Measurements from ENCODE around the gene RERE.

RERE gene

DNA sequence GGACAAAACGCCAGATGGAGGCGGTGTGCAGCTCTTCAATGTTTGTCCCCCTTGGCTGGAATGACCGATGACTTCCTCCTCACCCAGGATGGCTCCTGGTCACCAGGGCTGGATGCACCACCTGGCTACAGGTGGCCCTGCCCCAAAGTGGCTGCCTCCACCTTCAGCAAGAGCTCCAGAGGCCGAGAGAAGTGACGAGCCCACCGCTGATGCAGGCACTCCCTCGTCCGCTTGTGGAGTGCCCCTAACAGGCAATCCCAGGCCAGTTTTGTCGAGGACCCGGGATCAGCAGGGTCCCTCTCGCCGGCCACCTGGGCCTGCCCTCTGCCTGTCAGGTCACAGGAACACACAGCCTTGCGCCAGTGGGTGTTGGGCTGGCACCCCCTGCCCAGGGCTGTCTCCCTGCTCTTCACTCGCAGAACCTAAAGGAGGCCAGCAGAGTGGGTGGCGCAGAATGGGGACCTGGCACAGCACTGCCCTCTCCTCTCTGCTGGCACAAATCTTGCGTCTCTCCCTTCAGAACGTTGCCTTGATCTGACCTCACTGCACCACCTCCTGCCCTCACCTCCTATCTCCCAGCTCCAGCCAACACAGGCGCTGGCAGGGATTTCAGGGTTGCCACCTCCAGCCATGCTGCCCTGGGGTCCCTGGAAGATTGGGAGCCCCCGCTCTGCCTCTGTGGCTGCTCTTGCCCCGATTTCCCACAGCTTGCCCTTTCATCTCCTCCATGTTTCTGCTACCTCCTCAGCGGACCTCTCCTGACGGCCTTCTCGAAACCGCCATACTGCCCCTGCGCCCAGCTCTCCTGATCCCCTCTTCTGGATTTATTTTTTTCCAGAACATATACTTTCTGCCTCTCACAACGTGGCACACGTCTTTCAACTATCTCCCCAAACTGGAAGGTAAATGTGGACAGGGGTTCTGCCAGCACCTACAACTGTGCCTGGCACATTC lies 460.9 kb downstream of the RERE start:
- Histone ChIP-seq H3K4me2 (no peak overlapping the region), H3K36me3 (peaks cover 94% of the 10 kb centered on the region), H3K4me1 (0 out of 2 replicates have a peak, but pooled peaks cover 6% of the 10 kb centered on the region), H3K4me3 (no peak overlapping the region), H4K20me1 (peaks cover 90% of the 10 kb centered on the region), H3K9me3 (no peaks in the 10 kb centered on the region), H3K9ac (no peak overlapping the region), H3K27me3 (no peaks in the 10 kb centered on the region), H3K27ac (no peak overlapping the region)
- TF ChIP-seq Cebpa-rat (IDR thresholded peaks at IDR 0.05) = no peak

DNA sequence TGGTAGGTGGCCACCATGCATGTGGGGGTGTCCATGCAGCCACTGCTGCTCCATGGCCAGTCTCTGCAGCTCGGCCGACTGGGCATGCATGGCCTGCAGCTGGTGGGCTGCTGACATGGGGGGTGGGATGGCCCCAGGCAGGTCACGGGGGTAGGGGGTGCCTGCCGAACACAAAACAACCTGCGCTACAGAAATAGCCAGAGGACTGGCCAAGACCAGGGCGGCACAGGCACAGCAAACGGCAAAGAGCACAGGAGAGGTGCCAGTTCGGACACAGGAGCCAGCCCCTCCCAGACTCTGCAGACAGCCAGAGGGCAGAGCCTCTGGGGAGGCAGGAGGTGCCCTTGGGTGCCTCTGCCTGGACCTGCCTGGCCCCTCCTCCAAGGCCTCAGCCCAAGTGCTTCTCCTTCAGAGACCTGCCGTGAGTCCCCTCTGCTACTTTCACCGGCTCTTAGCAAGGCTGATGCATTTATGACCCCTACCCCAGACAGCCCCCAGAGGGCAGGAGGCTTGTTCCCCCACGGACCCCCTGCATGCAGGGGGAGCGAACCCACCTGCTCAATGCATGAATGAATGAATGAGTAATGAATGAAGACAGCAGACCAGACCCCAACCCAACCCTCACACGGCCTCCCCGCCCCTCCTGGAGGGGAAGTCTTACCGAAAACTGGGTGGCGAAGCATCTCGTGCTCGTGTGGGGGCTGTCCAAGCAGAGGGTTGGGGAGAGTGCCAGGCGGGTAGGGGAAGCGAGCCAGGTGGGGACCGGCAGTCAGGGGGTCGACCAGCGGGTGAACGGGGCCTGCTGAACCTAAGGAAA lies 461.8 kb downstream of the RERE start:
- no peak for TF ChIP-seq Cebpa-rat (IDR thresholded peaks at IDR 0.05)
- H3K9ac ChIP-seq = no peak overlapping the region

DNA sequence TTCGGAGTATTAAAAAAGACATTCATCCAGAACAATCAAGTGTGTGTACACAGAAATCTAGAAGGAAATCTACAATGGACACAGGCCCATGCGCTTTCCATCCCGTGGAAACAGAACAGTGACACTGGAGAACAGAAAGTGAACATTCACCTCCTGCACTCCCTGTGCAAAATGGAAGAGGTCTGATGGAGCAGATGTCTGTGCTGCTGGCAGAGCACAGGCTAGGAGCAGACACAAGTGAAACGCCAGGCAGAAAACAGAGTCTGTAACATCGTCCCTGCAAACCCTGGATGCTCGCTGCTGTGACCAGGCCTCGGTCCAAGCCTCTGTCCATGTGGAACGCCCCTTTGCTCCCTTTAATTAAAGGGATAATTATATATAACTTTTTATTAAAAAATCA lies 463.4 kb downstream of the RERE start:
- Histone ChIP-seq H3K36me3 (peaks cover 81% of the 10 kb centered on the region), H3K4me3 (no peak overlapping the region), H3K4me1 (no peaks in the 10 kb centered on the region), H3K4me2 (no peak overlapping the region), H3K9me3 (no peaks in the 10 kb centered on the region), H3K27me3 (no peaks in the 10 kb centered on the region), H3K9ac (no peak overlapping the region), H4K20me1 (peaks cover 94% of the 10 kb centered on the region), H3K27ac (no peak overlapping the region)
- TF ChIP-seq Cebpa-rat (IDR thresholded peaks at IDR 0.05) = no peak

More for the DNA sequence above, 461.8 kb downstream of the RERE start:
- H3K36me3 ChIP-seq = peaks cover 94% of the 10 kb centered on the region
- H3K27ac ChIP-seq = no peak overlapping the region
- no peaks in the 10 kb centered on the region for H3K9me3 ChIP-seq
- no peak overlapping the region for H3K4me2 ChIP-seq
- no peaks in the 10 kb centered on the region for H3K27me3 ChIP-seq
- H3K4me3 ChIP-seq = no peak overlapping the region
- H4K20me1 ChIP-seq = peaks cover 90% of the 10 kb centered on the region
- 0 out of 2 replicates have a peak, but pooled peaks cover 6% of the 10 kb centered on the region for H3K4me1 ChIP-seq

DNA sequence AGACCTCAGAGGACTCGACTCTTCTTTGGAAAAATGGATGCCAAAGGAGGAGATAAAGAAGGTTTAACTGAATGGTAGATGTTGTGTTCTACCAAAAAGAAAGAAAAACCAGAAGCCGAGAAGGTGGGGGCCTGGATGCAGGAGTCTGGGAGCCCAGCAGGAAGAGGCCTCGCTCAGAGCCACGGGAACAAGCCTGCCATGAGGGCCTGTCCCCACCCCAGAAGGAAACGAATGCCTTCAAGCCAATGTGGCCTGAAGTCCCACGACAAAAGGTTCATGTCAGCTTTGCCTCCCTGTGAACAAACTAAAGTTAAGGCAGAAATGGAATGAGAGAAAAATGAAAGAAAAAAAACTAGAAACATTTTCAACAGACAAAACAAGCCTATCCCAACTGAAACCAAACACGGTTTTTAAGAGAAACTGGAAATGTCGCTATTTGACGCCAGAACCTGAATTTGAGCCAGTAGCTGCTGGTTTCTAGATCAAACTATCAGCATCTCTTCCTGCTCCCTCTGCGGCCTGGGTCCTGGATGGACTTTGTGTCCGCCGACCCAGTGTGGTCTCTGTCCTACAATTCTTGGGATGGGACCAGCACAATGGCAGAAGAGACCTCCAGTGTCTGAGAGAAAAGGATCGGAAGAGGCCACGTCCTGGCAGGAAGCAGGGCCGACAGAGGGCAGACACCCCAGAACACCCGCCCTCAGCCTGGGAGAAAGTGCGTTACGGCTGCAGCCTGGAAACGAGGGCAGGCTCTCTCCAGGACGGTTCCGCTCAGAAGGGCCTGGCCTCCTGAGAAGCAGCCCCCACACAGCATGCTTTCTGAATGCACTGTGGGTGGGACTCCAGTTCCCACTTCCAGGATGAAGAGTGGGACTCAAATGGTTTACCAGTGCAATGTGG lies 464.3 kb downstream of the RERE start:
- peaks cover 72% of the 10 kb centered on the region for H3K36me3 ChIP-seq
- H3K27me3 ChIP-seq = no peaks in the 10 kb centered on the region
- H3K9ac ChIP-seq = no peak overlapping the region
- no peak for TF ChIP-seq Cebpa-rat (IDR thresholded peaks at IDR 0.05)
- no peaks in the 10 kb centered on the region for H3K9me3 ChIP-seq
- H3K4me3 ChIP-seq = no peak overlapping the region
- H3K4me1 ChIP-seq = peaks cover 8% of the 10 kb centered on the region
- H3K27ac ChIP-seq = no peak overlapping the region
- no peak overlapping the region for H3K4me2 ChIP-seq
- H4K20me1 ChIP-seq = peaks cover 92% of the 10 kb centered on the region

DNA sequence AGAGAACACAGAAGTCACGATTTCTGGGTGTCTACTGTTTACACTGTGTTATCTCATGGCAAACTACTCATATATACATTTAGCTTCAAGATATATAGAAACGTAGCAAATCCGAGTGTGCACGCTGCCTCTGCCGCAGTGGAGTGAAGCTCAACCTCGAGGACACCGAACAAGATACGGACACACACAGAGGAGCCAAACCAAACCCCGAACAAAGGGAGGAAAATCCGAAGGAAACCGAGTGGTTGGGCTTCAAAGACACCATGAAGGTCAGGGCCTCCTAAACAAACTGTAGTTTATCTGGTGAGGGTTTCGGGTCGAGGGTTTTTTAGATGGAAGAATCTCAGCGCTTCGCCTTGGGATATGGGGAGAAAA lies 465.0 kb downstream of the RERE start:
- H3K27ac ChIP-seq = no peak overlapping the region
- H3K4me2 ChIP-seq = no peak overlapping the region
- no peak overlapping the region for H3K9ac ChIP-seq
- peaks cover 15% of the 10 kb centered on the region for H3K4me1 ChIP-seq
- no peaks in the 10 kb centered on the region for H3K9me3 ChIP-seq
- peaks cover 89% of the 10 kb centered on the region for H4K20me1 ChIP-seq
- H3K36me3 ChIP-seq = peaks cover 65% of the 10 kb centered on the region
- no peak for TF ChIP-seq Cebpa-rat (IDR thresholded peaks at IDR 0.05)
- H3K27me3 ChIP-seq = no peaks in the 10 kb centered on the region
- no peak overlapping the region for H3K4me3 ChIP-seq

DNA sequence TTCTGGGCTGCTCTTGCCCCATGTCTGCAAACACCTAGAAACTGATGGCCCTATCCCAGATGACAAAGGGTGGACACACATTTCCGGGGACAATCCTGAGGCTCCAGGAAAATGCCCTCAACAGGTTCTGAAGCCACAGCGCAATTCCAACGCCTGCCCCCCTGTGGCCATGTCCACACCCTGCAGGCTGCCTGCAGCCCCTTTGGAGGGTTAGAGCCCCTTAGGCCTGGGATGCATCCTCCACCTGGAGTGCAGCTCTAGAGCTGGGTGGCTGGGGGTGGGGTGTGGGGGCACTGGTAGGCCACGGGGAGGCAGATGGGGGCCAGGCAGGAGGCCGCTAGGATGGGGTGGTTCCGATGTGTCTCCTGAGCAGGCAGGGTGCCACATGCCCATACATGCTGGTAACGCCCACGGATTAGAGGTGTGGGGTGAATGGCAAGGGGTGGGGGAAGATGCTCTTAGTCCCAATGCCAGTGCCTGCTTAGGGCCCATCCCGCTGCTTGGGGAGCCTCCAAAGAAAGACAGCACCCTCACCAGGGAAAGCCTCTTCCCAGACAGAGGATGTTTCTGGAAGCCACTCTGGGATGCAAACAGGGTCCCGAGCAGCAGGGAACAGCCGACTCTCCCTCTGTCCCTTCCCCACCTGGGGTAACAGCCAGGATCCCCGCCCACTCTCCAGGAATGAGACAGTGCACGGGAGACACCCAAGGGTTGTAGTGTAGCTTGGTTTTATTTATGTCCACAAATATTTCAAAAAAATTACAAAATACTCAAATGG lies 465.6 kb downstream of the RERE start:
- peaks cover 84% of the 10 kb centered on the region for H4K20me1 ChIP-seq
- H3K27ac ChIP-seq = no peak overlapping the region
- no peak overlapping the region for H3K9ac ChIP-seq
- no peak overlapping the region for H3K4me2 ChIP-seq
- H3K4me1 ChIP-seq = peaks cover 21% of the 10 kb centered on the region
- peaks cover 59% of the 10 kb centered on the region for H3K36me3 ChIP-seq
- H3K9me3 ChIP-seq = no peaks in the 10 kb centered on the region
- no peak for TF ChIP-seq Cebpa-rat (IDR thresholded peaks at IDR 0.05)
- no peak overlapping the region for H3K4me3 ChIP-seq
- H3K27me3 ChIP-seq = no peaks in the 10 kb centered on the region

DNA sequence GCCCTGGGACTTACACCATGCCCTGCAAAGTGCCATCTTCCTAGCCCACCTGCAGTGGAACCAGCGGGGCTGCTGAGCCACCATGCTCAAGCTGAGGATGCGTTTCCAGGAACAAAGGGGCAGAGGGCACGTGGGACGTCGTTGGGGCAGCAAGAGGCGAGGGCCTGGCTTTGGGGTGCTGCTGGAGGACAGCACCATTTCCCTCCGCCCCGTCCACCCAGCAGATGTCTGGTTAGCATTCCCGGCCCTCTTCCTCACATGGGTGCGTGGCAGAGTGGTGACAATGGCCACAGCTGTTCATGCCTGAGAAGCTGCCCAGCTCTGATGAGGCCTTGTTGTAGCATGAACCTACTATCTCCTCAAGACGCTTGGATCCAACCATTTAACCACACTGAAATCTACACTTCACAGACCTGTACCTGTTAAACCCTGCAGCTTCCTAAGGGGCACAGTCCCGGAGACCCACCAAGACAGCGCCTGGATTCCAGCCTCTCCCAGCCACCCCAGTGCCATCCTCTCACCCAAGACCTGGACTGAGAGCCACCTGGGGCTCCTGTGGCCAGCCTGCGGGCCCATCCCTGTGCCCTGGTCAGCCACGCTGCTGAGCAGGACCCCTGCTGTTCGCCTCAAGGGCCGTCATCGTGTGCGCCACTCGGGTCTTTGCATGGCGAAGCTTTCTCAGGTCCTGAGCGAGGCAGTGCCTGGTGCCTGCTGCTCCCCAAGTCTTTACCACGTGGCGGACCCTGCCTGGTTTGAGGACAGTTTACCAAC lies 466.3 kb downstream of the RERE start:
- no peak for TF ChIP-seq Cebpa-rat (IDR thresholded peaks at IDR 0.05)
- H4K20me1 ChIP-seq = peaks cover 76% of the 10 kb centered on the region
- H3K4me3 ChIP-seq = no peak overlapping the region
- no peaks in the 10 kb centered on the region for H3K9me3 ChIP-seq
- no peaks in the 10 kb centered on the region for H3K27me3 ChIP-seq
- no peak overlapping the region for H3K4me2 ChIP-seq
- H3K9ac ChIP-seq = no peak overlapping the region
- H3K36me3 ChIP-seq = peaks cover 52% of the 10 kb centered on the region
- peaks cover 26% of the 10 kb centered on the region for H3K4me1 ChIP-seq
- H3K27ac ChIP-seq = no peak overlapping the region

DNA sequence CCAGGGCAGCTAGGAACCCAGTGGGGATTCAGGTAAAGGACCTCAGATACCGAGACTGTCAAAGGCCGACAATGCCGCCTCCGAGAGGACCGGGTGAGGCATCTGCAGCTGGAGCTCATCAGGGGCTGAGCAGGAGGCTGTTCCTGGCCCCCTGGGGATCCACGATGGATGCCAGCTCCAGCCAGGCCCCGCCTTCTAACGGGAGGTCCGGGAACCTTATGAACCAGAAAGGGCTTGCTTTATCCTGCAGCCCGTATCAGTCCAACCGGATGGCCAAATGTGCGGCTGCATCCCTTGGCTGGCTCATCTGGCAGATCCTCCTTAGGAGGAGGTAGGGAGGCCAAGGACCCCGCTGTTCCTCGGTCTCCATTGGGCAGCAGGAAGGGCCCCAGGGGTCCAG lies 467.5 kb downstream of the RERE start:
- peaks cover 40% of the 10 kb centered on the region for H3K36me3 ChIP-seq

More for the DNA sequence above, 467.5 kb downstream of the RERE start:
- no peaks in the 10 kb centered on the region for H3K27me3 ChIP-seq
- no peaks in the 10 kb centered on the region for H3K9me3 ChIP-seq
- peaks cover 26% of the 10 kb centered on the region for H3K4me1 ChIP-seq
- no peak overlapping the region for H3K4me3 ChIP-seq
- no peak overlapping the region for H3K27ac ChIP-seq
- H3K4me2 ChIP-seq = no peak overlapping the region
- TF ChIP-seq Cebpa-rat (IDR thresholded peaks at IDR 0.05) = no peak
- no peak overlapping the region for H3K9ac ChIP-seq
- H4K20me1 ChIP-seq = peaks cover 64% of the 10 kb centered on the region
